ENCODE measurements around the gene ACIN1.

Gene ACIN1

DNA sequence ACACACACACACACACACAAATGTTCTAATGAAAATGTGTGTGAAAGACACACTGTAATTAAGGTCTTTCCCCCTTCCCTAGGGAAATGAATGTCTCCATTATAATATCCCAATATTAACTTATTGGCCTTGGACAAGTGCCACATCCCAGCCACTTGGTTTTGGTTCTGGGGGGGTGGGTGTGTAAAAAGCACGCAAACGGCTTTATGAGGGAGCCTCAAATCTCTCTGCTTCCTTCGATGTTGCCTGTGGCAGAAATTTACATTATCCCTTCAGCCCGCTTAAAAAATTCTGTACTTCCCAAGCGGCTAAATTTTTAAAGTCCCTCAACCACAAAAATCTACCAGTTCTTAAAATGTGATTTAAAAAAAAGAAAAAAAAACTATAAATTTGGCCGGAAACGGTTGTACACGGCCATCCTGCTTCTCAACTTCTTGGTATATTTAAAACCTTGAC lies 85.4 kb downstream of the ACIN1 start:
- no peak for DNase-seq

GRCh38 chr14:23008831-23009230 lies 86.1 kb downstream of the ACIN1 start:
- DNase-seq = no peak

All from stimulated activated naive CD4-positive, alpha-beta T cell (primary cell).